NCI-H1048 (cell line): Measurements from ENCODE around the gene MYO16.
"Not testable (repeated sequence)": the region's sequence is repeated elsewhere in the genome, so short reads cannot be mapped to it uniquely, and the experiment has no call there.

Experiments used
- DNase-seq: peaks from one replicate; lab custom pipeline; 2025; lab: John Stamatoyannopoulos, UW

MYO16 gene

GRCh38 chr13:109199280-109199679 lies 569.9 kb downstream of the MYO16 start:
- DNase-seq: no peak

- no peak for DNase-seq
Observed at GRCh38 chr13:109200556-109200955, 571.1 kb downstream of the MYO16 start.

- no peak for DNase-seq
Observed at GRCh38 chr13:109203587-109203986, 574.2 kb downstream of the MYO16 start.

- no peak for DNase-seq
Observed at GRCh38 chr13:109204252-109204651, 574.8 kb downstream of the MYO16 start.

DNA sequence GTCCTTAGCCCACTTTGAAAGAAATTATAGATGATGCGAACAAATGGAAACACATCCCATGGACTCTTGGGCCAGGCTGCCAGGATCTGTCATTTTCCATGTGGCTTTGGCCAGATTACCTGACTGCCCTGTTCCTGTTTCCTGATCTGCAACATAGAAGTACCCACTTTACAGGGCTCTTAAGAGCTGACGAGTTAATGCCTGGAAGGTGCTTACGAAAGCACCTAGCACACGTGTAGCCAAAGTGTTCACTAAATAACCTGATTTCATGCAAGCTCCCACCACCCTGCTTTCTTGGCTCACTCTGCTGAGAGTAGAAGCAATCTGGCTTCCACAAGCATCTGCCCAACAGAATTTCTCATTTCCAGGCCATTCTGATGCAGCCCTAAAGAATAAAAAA lies 575.2 kb downstream of the MYO16 start:
- DNase-seq: no peak

DNA sequence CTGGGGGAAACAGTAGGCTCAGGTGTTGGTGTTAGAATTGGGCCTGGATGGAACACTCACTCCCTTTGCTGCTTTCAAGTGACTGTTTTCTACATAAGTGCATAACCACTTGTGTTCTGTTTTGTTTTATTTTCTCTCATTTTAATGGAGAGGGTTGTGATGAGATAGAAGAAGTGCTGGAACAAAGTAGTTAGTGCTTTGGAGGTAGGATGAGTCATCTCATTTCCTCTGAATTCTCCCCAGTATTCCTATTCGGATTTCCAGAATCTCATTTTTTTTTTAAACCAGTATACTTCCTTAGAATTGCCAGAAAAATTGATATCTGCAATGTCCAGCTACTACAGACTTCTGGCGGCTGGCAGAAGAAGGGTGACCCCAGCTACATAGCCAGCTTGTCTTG lies 575.9 kb downstream of the MYO16 start:
- DNase-seq: no peak

GRCh38 chr13:109206616-109207015 lies 577.2 kb downstream of the MYO16 start:
- no peak for DNase-seq

GRCh38 chr13:109207622-109208021 lies 578.2 kb downstream of the MYO16 start:
- DNase-seq: no peak

DNA sequence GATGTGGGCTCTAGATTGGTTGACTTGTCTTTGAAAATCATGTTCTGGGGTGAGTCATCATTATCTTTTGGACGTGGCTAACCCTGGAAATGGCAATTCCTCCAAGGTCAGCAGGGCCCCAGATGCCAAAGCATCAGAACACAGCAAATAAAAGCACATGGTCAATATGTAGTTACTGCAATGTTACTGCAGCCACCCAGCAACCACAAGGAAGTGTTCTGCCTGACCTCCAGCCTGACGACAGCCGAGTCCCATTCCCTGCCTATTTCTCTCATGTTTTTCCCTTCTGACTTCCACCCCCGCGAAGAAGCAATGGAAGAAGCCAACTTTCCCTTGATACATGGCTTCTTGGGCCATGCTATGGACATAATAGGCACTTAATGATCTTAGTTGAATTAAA lies 579.1 kb downstream of the MYO16 start:
- no peak for DNase-seq

DNA sequence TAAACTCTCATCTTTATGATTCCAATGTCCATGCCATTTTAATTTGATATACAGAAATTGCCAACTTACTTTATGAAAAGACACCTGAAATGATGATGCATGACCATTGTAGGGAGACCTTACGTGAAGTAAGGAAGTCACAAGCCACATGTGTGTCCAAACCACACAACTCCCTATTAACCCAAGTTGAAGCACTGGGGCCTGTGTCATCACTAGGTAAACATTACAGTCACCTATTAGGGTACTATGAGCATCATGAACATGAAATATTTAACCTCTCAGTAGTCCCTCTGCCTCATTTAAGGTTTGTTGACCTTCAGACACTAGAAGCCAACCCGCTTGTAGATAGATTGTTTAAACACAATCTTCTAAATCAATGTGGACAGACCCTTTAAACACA lies 580.1 kb downstream of the MYO16 start:
- DNase-seq: no peak

DNA sequence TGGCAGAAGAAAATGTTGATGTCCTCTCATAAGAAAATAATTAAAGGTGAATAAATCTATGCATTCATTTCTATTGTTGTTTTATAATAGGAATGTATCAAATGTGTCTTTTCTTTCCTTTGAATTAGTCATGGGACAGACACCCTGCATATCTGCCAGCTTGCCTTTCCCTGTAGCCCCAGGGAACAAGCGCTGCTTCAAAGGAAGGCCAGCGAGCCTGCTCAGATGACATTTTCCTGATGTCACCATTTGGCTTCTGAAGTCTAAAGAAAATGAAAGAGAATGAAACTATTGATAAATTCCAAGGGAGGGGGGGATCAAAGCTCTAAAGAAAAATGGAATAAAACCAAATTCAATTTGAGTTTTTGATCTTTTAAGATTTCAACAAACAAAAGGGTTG lies 582.2 kb downstream of the MYO16 start:
- no peak for DNase-seq

DNA sequence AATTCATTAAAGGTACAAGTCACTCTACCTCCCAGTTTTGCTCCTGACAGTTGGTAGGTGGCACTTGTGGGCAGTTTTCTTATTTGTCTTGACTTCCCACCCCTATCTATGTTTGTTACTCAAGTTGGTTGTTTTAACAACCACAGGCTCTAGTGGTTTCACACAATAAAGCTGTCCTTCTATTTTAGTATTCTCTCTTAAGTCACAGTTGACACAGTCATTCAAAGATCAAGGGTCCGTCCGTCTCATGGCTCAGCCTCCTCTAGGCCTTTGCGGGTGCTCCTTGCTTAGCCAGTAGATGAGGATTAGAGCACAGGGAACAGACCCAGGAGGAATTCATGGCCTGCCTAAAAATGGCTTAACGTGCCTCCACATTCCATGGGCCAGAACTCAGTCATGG lies 583.2 kb downstream of the MYO16 start:
- DNase-seq: no peak

GRCh38 chr13:109213714-109214113 lies 584.3 kb downstream of the MYO16 start:
- DNase-seq: no peak

GRCh38 chr13:109214393-109214792 lies 585.0 kb downstream of the MYO16 start:
- no peak for DNase-seq

DNA sequence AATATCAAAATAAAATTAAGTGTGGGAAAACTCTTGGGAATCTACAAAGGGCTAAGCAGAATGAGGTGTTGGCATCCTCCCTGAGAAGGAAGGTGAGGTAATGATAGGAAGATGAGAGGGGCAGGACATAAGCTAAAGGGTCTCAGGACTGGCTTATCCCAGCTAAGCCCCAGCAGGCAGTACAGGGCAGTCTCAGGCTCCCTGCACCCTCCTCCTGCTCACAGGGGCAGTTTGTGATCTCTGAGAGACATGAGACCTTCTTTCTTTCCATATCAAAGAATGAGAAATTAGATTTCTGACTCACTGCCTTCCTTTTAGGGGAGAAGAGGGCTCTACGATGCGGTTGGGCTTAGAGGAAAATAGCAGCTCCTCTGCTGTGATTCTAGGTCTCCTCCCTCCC lies 586.0 kb downstream of the MYO16 start:
- no peak for DNase-seq

DNA sequence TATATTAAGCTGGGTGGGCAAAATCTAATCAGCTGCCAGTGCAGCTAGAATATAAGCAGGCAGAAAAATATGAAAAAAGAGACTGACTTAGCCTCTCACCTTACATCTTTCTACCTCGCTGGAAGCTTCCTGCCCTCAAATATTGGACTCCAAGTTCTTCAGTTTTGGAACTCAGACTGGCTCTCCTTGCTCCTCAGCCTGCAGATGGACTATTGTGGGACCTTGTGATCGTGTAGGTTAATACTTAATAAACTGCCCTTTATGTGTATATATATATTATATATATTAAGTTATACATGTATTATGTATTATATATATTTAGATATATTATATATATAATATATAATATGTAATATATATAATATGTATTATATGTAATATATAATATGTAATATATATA lies 588.1 kb downstream of the MYO16 start:
- DNase-seq: not testable (repeated sequence)

DNA sequence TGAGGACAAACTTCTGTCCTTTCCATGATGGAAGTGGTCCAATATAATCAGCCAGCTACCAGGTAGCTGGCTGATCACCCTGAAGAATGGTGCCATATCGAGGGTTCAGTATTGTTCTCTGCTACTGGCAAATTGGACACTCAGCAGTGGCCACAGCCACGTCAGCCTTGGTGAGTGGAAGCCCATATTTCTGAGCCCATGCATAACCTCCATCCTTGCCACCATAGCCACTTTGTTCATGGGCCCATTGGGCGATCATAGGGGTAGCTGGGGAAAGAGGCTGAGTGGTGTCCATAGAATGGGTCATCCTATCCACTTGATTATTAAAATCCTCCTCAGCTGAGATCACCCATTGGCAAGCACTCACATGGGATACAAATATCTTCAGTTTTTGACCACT lies 591.2 kb downstream of the MYO16 start:
- DNase-seq: no peak

DNA sequence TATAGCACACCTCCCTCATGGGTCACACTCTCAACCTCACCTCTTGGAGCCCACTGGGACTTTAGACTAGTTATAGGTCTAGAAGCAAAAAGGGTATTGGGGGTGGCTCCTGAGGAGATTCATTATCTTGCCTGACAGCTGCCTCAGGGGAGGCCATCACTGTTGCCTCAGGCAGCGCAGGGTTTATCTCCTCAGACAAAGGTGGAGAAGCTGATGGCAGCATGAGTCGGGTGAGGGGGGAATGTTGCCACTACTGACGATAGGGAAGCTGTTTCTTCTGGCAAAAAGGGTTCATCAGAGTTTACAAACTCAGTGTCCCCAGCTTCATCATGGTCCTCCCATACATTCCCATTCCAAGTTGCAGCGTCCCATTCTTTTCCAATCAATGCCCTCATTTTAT lies 594.6 kb downstream of the MYO16 start:
- DNase-seq: no peak

DNA sequence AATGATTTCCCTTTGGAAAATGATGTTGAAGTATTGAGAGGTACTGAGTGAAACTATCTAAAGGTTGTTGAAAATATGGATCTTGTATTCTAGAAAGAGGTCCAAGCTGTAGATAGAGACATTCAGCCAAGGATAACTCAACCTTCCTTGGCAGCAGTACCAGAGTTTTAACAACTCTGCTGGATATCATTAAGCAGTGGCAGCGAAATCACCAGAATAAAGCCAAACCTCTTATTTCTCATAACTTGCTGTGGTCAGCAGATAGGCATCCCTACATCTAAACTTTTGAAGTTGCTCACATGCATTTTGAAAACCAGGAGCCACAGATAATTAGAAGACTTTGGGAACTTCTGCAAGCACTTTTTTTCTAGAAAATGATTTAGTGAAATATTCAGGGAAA lies 597.2 kb downstream of the MYO16 start:
- DNase-seq: no peak

DNA sequence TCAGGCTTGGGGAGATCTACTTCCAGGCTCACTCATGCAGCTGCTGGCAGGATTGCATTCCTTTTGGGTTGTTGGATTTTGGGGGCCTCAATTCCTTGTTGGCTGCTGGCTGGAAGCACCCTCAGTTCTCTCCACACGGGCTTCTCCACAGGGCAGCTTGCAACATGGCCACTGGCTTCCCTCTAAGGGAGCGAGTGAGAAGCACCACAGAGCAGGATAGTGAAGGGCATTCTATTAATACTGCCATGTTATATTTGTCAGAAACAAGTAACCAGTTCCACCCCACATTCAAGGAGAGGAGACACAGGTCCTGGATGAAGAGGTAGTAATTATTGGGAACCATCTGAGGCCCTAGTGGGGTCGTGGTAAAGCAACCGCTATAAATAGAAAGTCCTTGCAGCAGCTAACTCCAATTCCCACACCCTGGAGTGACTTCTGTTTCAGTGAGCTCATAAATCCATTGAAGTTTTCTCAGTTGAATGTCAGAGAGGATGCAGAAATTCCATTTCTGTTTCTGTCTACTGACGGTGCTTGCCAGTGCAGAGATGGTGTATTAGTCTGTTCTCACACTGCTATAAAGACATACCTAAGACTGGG lies 598.0 kb downstream of the MYO16 start:
- DNase-seq: no peak

- no peak for DNase-seq
Observed at GRCh38 chr13:109228211-109228610, 598.8 kb downstream of the MYO16 start.

DNA sequence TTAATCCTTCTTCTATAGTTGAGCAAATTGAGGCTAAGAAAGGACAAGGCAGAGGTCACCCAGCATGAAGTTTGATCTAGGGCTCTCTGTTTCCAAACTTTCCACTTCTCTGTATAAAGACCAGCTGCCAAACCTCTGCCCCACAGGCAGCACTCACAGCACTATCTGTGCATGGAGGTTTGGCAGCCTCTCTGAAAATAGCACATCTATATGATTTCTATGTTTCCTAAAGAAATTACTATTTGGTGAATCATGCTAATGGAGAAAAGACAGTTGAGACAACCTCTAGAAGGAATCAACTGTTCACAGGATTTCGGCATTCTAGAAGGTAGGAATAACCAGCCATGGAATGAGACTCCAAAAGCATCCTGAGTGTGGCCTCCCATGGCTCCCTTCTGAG lies 602.5 kb downstream of the MYO16 start:
- DNase-seq: no peak

DNA sequence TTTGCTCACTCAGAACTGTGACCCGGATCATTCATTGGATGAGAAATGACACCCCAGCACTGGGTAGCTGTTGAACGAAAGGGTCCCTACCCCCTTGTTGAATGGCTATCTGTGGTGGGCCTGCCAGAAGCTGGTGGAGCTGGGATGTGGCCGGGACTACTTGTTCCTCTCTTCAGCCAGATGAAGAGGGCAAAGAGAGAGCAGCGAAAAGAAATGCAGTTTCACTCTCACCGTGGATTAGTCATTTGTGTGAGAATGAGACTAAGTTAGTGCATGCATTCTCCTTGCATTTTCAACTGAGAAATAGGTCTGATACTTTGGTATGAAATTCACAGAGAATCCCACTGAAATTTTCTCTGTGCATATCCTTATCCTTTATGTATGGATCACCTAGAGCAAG lies 603.9 kb downstream of the MYO16 start:
- no peak for DNase-seq

DNA sequence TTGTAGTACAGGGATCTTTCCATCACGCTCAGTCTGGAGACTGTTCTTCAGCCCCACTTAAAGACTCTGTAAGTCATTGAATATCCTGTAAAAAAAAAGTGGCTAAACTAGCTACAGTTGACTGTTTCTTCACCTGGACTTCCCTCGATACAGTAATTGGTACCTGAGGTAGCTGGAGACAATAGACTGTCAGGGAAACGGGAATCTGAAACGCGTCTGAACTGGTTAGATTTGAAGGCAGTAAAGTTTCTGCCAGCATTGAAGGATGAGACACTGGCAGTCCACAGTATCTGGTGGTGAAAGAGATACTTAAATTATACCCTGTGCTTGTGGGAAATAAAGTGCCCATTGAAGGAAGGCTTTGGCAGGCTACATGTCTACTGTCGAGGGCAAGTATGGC lies 606.5 kb downstream of the MYO16 start:
- no peak for DNase-seq

GRCh38 chr13:109241160-109241559 lies 611.7 kb downstream of the MYO16 start:
- DNase-seq: no peak
